ENCODE data around the gene ETS1. TPM values are rescaled to one million over a fixed set of nuclear protein-coding genes. Genes with fewer than 3 reads are reported as not detected.

Gene ETS1
- total and polyA plus RNA-seq, 2 experiments from 2014 or later: 25.6 to 52.6 TPM

DNA sequence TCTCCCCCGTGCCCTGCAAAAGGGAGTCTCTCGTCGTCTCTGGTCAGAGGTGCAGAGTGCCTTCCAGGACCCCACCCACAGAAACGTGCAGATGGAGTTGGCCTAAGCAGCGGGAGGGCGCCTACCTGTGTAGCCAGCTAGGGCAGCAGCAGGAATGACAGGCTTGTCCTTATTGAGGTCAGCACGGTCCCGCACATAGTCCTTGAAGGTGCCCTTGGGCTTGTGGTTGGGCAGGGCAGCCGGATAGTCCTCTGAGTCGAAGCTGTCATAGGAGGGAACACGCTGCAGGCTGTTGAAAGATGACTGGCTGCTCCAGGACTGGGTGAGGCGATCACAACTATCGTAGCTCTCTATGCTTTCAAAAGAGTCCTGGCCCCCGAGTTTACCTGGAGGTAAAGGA is 107.3 kb downstream of the ETS1 start:
- Mint-ChIP-seq H3K36me3 (ENCODE audit: low read depth) (peaks cover 21% of the 10 kb centered on the region), H3K9me3 (no peaks in the 10 kb centered on the region; the same call in 2 of the 3 replicates), H3K27me3 (ENCODE audit: insufficient read depth, low read depth, poor library complexity) (peaks cover 2% of the 10 kb centered on the region), H3K4me3 (no peak overlapping the region), H3K4me1 (peaks cover 3% of the 10 kb centered on the region; the same call in 2 of the 3 replicates), H3K27ac (no peak overlapping the region; the same call in 1 of the 2 replicates)
- H3K27me3 ChIP-seq (ENCODE audit: insufficient read depth): no peaks in the 10 kb centered on the region
- peaks cover 18% of the 10 kb centered on the region for H4K20me1 ChIP-seq (replicated peaks; ENCODE audit: insufficient read depth)
- H3K4me3 ChIP-seq: no peak overlapping the region
- no peaks in the 10 kb centered on the region for H3K9me2 ChIP-seq (ENCODE audit: insufficient read depth)
- H3K4me1 ChIP-seq (ENCODE audit: insufficient read depth): no peaks in the 10 kb centered on the region
- no peak for ATAC-seq
- H3K79me2 ChIP-seq (replicated peaks; ENCODE audit: insufficient read depth): peaks cover 7% of the 10 kb centered on the region
- no peak overlapping the region for H2AFZ ChIP-seq
- no peak for TF ChIP-seq POLR2AphosphoS5 (IDR thresholded peaks at IDR 0.05; ENCODE audit: low read depth)
- no peak for TF ChIP-seq CREB1 (CRISPR knock-in tag; IDR thresholded peaks at IDR 0.05; ENCODE audit: low read depth)
- TF ChIP-seq, protein P1, sequence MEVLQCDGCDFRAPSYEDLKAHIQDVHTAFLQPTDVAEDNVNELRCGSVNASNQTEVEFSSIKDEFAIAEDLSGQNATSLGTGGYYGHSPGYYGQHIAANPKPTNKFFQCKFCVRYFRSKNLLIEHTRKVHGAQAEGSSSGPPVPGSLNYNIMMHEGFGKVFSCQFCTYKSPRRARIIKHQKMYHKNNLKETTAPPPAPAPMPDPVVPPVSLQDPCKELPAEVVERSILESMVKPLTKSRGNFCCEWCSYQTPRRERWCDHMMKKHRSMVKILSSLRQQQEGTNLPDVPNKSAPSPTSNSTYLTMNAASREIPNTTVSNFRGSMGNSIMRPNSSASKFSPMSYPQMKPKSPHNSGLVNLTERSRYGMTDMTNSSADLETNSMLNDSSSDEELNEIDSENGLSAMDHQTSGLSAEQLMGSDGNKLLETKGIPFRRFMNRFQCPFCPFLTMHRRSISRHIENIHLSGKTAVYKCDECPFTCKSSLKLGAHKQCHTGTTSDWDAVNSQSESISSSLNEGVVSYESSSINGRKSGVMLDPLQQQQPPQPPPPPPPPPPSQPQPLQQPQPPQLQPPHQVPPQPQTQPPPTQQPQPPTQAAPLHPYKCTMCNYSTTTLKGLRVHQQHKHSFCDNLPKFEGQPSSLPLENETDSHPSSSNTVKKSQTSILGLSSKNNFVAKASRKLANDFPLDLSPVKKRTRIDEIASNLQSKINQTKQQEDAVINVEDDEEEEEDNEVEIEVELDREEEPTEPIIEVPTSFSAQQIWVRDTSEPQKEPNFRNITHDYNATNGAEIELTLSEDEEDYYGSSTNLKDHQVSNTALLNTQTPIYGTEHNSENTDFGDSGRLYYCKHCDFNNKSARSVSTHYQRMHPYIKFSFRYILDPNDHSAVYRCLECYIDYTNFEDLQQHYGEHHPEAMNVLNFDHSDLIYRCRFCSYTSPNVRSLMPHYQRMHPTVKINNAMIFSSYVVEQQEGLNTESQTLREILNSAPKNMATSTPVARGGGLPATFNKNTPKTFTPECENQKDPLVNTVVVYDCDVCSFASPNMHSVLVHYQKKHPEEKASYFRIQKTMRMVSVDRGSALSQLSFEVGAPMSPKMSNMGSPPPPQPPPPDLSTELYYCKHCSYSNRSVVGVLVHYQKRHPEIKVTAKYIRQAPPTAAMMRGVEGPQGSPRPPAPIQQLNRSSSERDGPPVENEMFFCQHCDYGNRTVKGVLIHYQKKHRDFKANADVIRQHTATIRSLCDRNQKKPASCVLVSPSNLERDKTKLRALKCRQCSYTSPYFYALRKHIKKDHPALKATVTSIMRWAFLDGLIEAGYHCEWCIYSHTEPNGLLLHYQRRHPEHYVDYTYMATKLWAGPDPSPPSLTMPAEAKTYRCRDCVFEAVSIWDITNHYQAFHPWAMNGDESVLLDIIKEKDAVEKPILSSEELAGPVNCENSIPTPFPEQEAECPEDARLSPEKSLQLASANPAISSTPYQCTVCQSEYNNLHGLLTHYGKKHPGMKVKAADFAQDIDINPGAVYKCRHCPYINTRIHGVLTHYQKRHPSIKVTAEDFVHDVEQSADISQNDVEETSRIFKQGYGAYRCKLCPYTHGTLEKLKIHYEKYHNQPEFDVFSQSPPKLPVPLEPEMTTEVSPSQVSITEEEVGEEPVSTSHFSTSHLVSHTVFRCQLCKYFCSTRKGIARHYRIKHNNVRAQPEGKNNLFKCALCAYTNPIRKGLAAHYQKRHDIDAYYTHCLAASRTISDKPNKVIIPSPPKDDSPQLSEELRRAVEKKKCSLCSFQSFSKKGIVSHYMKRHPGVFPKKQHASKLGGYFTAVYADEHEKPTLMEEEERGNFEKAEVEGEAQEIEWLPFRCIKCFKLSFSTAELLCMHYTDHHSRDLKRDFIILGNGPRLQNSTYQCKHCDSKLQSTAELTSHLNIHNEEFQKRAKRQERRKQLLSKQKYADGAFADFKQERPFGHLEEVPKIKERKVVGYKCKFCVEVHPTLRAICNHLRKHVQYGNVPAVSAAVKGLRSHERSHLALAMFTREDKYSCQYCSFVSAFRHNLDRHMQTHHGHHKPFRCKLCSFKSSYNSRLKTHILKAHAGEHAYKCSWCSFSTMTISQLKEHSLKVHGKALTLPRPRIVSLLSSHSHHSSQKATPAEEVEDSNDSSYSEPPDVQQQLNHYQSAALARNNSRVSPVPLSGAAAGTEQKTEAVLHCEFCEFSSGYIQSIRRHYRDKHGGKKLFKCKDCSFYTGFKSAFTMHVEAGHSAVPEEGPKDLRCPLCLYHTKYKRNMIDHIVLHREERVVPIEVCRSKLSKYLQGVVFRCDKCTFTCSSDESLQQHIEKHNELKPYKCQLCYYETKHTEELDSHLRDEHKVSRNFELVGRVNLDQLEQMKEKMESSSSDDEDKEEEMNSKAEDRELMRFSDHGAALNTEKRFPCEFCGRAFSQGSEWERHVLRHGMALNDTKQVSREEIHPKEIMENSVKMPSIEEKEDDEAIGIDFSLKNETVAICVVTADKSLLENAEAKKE (CRISPR knock-in tag; IDR thresholded peaks at IDR 0.05): no peak
- TF ChIP-seq, protein P2, sequence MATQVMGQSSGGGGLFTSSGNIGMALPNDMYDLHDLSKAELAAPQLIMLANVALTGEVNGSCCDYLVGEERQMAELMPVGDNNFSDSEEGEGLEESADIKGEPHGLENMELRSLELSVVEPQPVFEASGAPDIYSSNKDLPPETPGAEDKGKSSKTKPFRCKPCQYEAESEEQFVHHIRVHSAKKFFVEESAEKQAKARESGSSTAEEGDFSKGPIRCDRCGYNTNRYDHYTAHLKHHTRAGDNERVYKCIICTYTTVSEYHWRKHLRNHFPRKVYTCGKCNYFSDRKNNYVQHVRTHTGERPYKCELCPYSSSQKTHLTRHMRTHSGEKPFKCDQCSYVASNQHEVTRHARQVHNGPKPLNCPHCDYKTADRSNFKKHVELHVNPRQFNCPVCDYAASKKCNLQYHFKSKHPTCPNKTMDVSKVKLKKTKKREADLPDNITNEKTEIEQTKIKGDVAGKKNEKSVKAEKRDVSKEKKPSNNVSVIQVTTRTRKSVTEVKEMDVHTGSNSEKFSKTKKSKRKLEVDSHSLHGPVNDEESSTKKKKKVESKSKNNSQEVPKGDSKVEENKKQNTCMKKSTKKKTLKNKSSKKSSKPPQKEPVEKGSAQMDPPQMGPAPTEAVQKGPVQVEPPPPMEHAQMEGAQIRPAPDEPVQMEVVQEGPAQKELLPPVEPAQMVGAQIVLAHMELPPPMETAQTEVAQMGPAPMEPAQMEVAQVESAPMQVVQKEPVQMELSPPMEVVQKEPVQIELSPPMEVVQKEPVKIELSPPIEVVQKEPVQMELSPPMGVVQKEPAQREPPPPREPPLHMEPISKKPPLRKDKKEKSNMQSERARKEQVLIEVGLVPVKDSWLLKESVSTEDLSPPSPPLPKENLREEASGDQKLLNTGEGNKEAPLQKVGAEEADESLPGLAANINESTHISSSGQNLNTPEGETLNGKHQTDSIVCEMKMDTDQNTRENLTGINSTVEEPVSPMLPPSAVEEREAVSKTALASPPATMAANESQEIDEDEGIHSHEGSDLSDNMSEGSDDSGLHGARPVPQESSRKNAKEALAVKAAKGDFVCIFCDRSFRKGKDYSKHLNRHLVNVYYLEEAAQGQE (IDR thresholded peaks at IDR 0.05; ENCODE audit: unreplicated experiment): no peak
- TF ChIP-seq, protein P3, sequence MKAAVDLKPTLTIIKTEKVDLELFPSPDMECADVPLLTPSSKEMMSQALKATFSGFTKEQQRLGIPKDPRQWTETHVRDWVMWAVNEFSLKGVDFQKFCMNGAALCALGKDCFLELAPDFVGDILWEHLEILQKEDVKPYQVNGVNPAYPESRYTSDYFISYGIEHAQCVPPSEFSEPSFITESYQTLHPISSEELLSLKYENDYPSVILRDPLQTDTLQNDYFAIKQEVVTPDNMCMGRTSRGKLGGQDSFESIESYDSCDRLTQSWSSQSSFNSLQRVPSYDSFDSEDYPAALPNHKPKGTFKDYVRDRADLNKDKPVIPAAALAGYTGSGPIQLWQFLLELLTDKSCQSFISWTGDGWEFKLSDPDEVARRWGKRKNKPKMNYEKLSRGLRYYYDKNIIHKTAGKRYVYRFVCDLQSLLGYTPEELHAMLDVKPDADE (IDR thresholded peaks at IDR 0.05): no peak
- no peak for TF ChIP-seq EZH2 (IDR thresholded peaks at IDR 0.05; ENCODE audit: low read depth, unreplicated experiment)
- TF ChIP-seq, protein P4, sequence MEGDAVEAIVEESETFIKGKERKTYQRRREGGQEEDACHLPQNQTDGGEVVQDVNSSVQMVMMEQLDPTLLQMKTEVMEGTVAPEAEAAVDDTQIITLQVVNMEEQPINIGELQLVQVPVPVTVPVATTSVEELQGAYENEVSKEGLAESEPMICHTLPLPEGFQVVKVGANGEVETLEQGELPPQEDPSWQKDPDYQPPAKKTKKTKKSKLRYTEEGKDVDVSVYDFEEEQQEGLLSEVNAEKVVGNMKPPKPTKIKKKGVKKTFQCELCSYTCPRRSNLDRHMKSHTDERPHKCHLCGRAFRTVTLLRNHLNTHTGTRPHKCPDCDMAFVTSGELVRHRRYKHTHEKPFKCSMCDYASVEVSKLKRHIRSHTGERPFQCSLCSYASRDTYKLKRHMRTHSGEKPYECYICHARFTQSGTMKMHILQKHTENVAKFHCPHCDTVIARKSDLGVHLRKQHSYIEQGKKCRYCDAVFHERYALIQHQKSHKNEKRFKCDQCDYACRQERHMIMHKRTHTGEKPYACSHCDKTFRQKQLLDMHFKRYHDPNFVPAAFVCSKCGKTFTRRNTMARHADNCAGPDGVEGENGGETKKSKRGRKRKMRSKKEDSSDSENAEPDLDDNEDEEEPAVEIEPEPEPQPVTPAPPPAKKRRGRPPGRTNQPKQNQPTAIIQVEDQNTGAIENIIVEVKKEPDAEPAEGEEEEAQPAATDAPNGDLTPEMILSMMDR (conservative IDR thresholded peaks at IDR 0.05; ENCODE audit: low read depth in 2 of 2): no peak
- TF ChIP-seq STAT1 (IDR thresholded peaks at IDR 0.05; ENCODE audit: unreplicated experiment): no peak
- TF ChIP-seq EZH2phosphoT487 (IDR thresholded peaks at IDR 0.05; ENCODE audit: unreplicated experiment): no peak
- TF ChIP-seq ZNF114 (CRISPR knock-in tag; IDR thresholded peaks at IDR 0.05): no peak
- TF ChIP-seq JUNB (IDR thresholded peaks at IDR 0.05; ENCODE audit: unreplicated experiment): no peak
- no peak for TF ChIP-seq ZNF331 (CRISPR knock-in tag; IDR thresholded peaks at IDR 0.05; ENCODE audit: low read depth)
- no peak for TF ChIP-seq NANOG (IDR thresholded peaks at IDR 0.05; ENCODE audit: borderline replicate concordance)
- DNase-seq (ENCODE audit: low spot score): no peak
- H3K36me3 ChIP-seq (ENCODE audit: insufficient read depth): peaks cover 15% of the 10 kb centered on the region; the same call in 1 of the 2 replicates
- H3F3A ChIP-seq (replicated peaks; ENCODE audit: low read depth): 0 out of 2 replicates have a peak, but pooled peaks cover 3% of the 10 kb centered on the region
- no peak overlapping the region for H3K4me2 ChIP-seq
- H3K27ac ChIP-seq (ENCODE audit: low read depth): no peak overlapping the region
